ENCODE data around the gene GIPR.

DNA sequence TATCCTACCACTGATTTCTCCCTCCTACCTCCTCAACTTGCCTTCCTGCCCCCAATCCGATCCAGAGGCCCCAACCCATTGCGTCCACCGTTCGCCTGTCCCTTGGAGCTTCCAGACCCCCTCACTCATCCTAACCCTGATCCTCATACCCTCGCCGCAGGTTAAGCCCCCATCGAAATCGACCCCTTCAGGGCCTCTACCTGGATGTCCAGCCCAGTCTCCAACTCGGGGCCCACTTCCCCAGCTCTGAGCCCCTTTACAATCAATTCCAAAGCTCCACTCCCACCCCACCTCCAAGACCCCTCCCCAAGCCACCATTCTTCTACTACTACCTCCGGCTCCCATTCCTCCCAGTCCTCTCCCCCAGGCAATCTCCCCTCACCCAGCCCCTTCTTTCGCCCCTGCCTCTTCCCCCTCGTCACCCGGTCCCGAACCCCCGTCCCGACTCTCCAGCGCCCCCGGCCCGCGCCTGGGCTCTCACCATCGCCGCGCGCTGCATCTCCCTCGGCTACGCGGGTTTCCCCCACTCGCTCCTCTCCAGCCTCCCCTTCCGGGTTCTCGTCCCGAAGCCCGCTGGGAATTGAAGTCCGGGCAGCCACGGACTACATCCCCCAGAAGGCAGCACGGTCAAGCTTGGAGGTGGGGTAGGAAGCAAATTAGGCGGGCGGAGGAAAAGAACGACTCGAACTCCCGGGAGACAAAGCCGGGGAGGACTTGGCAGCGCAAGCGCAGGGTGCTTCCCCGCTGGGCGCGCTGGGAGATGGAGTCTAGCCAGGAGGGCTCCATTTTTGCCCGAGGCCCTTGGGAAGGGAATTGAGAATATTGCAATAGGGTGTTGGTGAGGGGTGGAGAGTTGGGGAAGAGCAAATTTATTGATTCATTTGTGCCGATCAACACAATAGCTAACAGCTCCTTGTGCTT, 62.6 kb downstream of the GIPR start, which contains the start of gene FBXO46:
- no peak for TF ChIP-seq ZFP30 (CRISPR knock-in tag; IDR thresholded peaks at IDR 0.05)
- TF ChIP-seq, protein P1, sequence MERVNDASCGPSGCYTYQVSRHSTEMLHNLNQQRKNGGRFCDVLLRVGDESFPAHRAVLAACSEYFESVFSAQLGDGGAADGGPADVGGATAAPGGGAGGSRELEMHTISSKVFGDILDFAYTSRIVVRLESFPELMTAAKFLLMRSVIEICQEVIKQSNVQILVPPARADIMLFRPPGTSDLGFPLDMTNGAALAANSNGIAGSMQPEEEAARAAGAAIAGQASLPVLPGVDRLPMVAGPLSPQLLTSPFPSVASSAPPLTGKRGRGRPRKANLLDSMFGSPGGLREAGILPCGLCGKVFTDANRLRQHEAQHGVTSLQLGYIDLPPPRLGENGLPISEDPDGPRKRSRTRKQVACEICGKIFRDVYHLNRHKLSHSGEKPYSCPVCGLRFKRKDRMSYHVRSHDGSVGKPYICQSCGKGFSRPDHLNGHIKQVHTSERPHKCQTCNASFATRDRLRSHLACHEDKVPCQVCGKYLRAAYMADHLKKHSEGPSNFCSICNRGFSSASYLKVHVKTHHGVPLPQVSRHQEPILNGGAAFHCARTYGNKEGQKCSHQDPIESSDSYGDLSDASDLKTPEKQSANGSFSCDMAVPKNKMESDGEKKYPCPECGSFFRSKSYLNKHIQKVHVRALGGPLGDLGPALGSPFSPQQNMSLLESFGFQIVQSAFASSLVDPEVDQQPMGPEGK (CRISPR knock-in tag; IDR thresholded peaks at IDR 0.05; ENCODE audit: borderline replicate concordance), result no peak

Data from SK-N-SH treated with all-trans-retinoic acid at 6 μM for 48 hours (cell line).